ENCODE measurements around the gene FIGN. TPM values are rescaled to one million over a fixed set of nuclear protein-coding genes. Genes with fewer than 3 reads are reported as not detected.

Gene FIGN
- total RNA-seq, 1 donor from 2014 or later: 41.1 TPM

DNA sequence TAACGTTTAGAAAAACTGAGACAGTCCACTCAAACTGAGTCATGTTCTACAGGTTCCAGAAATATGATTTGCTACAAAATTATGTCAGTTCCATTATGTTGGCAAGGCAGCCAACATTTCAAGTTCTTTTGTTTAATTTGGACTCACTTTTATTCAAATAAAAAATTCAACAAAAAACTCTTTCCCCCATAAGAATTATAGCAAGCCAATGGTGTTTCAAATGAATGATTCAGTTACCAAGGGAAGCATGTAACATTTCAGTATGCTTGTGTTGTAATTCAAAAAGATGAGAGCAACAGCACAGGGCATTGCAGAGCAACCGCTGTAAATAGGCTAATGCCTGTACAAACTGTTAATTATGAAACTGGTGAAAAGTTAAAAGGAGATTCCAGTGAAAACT, 140.8 kb downstream of the FIGN start:
- H3K27ac ChIP-seq: peak overlapping the region; percentile 12
- no peak for TF ChIP-seq EZH2 (IDR thresholded peaks at IDR 0.05)
- TF ChIP-seq EZH2phosphoT487 (IDR thresholded peaks at IDR 0.05): no peak
- TF ChIP-seq, protein P1, sequence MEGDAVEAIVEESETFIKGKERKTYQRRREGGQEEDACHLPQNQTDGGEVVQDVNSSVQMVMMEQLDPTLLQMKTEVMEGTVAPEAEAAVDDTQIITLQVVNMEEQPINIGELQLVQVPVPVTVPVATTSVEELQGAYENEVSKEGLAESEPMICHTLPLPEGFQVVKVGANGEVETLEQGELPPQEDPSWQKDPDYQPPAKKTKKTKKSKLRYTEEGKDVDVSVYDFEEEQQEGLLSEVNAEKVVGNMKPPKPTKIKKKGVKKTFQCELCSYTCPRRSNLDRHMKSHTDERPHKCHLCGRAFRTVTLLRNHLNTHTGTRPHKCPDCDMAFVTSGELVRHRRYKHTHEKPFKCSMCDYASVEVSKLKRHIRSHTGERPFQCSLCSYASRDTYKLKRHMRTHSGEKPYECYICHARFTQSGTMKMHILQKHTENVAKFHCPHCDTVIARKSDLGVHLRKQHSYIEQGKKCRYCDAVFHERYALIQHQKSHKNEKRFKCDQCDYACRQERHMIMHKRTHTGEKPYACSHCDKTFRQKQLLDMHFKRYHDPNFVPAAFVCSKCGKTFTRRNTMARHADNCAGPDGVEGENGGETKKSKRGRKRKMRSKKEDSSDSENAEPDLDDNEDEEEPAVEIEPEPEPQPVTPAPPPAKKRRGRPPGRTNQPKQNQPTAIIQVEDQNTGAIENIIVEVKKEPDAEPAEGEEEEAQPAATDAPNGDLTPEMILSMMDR (IDR thresholded peaks at IDR 0.05): no peak

DNA sequence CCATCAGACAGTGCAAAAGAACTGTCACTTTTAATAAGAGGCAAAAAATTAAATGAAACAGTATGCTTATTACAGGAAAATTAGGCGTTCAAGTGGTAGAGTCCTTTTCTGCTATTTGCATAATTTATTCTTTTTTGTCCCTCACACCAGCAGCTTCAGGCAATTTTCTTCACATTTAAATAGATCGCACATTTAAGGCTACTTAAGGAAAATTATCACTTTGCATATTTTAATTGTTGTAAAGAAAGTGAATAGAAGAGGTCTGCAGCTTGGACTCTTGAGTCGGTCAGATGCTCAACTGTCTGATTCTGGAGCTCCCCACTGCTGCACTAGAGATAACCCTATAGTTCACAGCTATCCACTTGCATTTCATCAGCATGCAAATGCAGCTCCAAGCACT, 141.3 kb downstream of the FIGN start:
- H3K4me3 Mint-ChIP-seq: no peak overlapping the region
- peak overlapping the region; percentile 39 for H3K4me2 ChIP-seq
- no peaks in the 10 kb centered on the region for H3K36me3 Mint-ChIP-seq
- no peak overlapping the region for H3K4me3 ChIP-seq
- TF ChIP-seq, protein P1 (IDR thresholded peaks at IDR 0.05): no peak
- TF ChIP-seq EZH2 (IDR thresholded peaks at IDR 0.05) (no peak), EZH2phosphoT487 (IDR thresholded peaks at IDR 0.05) (no peak)
- peaks cover 44% of the 10 kb centered on the region for H3K4me1 ChIP-seq
- no peaks in the 10 kb centered on the region for H3K79me2 ChIP-seq (ENCODE audit: low read depth)
- H3K27me3 ChIP-seq: no peaks in the 10 kb centered on the region
- H3K27ac ChIP-seq: peak overlapping the region; percentile 12
- H3F3A ChIP-seq (ENCODE audit: low read depth): peaks cover 22% of the 10 kb centered on the region
- no peaks in the 10 kb centered on the region for H3K27me3 Mint-ChIP-seq (ENCODE audit: insufficient read depth, low read depth)
- no peaks in the 10 kb centered on the region for H3K9me3 ChIP-seq (ENCODE audit: low read depth)
- H4K20me1 ChIP-seq (ENCODE audit: low read depth): no peaks in the 10 kb centered on the region
- peaks cover 52% of the 10 kb centered on the region for H3K4me1 Mint-ChIP-seq
- no peak overlapping the region for H3K9ac ChIP-seq
- DNase-seq (ENCODE audit: low spot score): no peak
- H3K36me3 ChIP-seq: no peaks in the 10 kb centered on the region
- no peak overlapping the region for H2AFZ ChIP-seq (replicated peaks)
- H3K9me3 Mint-ChIP-seq: no peaks in the 10 kb centered on the region
- no peak overlapping the region for H3K27ac Mint-ChIP-seq

More for the DNA sequence above, 140.8 kb downstream of the FIGN start:
- H3K27ac Mint-ChIP-seq: peak overlapping the region; percentile 97
- no peaks in the 10 kb centered on the region for H3K36me3 ChIP-seq
- no peaks in the 10 kb centered on the region for H3K9me3 Mint-ChIP-seq
- H3K9me3 ChIP-seq (ENCODE audit: low read depth): no peaks in the 10 kb centered on the region
- no peaks in the 10 kb centered on the region for H3K79me2 ChIP-seq (ENCODE audit: low read depth)
- peaks cover 57% of the 10 kb centered on the region for H3K4me1 Mint-ChIP-seq
- H3K4me1 ChIP-seq: peaks cover 49% of the 10 kb centered on the region
- H3K4me2 ChIP-seq: peak overlapping the region; percentile 39
- no peaks in the 10 kb centered on the region for H3K36me3 Mint-ChIP-seq
- no peak overlapping the region for H3K4me3 ChIP-seq
- H3K27me3 Mint-ChIP-seq (ENCODE audit: insufficient read depth, low read depth): no peaks in the 10 kb centered on the region
- H3K4me3 Mint-ChIP-seq: peak overlapping the region; percentile 1
- H3K9ac ChIP-seq: no peak overlapping the region
- no peaks in the 10 kb centered on the region for H3K27me3 ChIP-seq
- H4K20me1 ChIP-seq (ENCODE audit: low read depth): no peaks in the 10 kb centered on the region
- DNase-seq (ENCODE audit: low spot score): no peak
- H3F3A ChIP-seq (ENCODE audit: low read depth): peaks cover 22% of the 10 kb centered on the region
- H2AFZ ChIP-seq (replicated peaks): peak overlapping the region; percentile 56

DNA sequence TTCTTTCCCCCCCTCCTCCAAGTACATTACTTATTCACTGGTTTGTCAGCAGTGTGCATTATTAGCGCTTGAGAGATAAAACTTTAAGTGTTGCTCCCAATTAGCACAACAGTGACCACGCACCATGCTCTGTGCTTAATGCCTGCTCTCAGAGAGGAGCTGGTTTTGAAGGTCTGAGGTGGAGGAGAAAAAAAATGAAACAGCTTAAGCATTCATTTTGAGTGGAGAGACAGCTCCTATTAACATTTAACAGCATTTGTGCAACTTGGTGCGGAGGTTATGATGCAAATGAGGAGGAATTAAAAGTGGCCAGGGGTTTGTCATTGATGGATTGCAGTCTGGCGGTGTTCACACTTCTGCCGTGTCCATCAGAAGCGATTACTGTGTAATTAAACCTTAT, 141.8 kb downstream of the FIGN start:
- Histone ChIP-seq H3F3A (ENCODE audit: low read depth) (peaks cover 22% of the 10 kb centered on the region), H3K4me1 (peaks cover 39% of the 10 kb centered on the region), H3K9ac (no peak overlapping the region), H3K9me3 (ENCODE audit: low read depth) (no peaks in the 10 kb centered on the region), H3K79me2 (ENCODE audit: low read depth) (no peaks in the 10 kb centered on the region), H2AFZ (replicated peaks) (peak overlapping the region; percentile 40), H3K27ac (peak overlapping the region; percentile 41), H3K4me2 (peak overlapping the region; percentile 30), H3K36me3 (no peaks in the 10 kb centered on the region), H4K20me1 (ENCODE audit: low read depth) (no peaks in the 10 kb centered on the region), H3K27me3 (no peaks in the 10 kb centered on the region), H3K4me3 (no peak overlapping the region)
- no peaks in the 10 kb centered on the region for H3K9me3 Mint-ChIP-seq
- TF ChIP-seq EZH2 (IDR thresholded peaks at IDR 0.05) (no peak), EZH2phosphoT487 (IDR thresholded peaks at IDR 0.05) (no peak)
- TF ChIP-seq, protein P1 (IDR thresholded peaks at IDR 0.05): no peak
- H3K27ac Mint-ChIP-seq: peak overlapping the region; percentile 79
- no peaks in the 10 kb centered on the region for H3K27me3 Mint-ChIP-seq (ENCODE audit: insufficient read depth, low read depth)
- peak; percentile 27 for DNase-seq (ENCODE audit: low spot score)
- H3K4me3 Mint-ChIP-seq: peak overlapping the region; percentile 17
- H3K4me1 Mint-ChIP-seq: peaks cover 47% of the 10 kb centered on the region
- no peaks in the 10 kb centered on the region for H3K36me3 Mint-ChIP-seq

Measured in neural progenitor cell (in vitro differentiated cells).